ENCODE measurements around the gene COIL.
A peak's percentile ranks its signal among the peaks of the same experiment; 100 is the strongest.
"Not testable (repeated sequence)": the region's sequence is repeated elsewhere in the genome, so short reads cannot be mapped to it uniquely, and the experiment has no call there.

COIL gene

DNA sequence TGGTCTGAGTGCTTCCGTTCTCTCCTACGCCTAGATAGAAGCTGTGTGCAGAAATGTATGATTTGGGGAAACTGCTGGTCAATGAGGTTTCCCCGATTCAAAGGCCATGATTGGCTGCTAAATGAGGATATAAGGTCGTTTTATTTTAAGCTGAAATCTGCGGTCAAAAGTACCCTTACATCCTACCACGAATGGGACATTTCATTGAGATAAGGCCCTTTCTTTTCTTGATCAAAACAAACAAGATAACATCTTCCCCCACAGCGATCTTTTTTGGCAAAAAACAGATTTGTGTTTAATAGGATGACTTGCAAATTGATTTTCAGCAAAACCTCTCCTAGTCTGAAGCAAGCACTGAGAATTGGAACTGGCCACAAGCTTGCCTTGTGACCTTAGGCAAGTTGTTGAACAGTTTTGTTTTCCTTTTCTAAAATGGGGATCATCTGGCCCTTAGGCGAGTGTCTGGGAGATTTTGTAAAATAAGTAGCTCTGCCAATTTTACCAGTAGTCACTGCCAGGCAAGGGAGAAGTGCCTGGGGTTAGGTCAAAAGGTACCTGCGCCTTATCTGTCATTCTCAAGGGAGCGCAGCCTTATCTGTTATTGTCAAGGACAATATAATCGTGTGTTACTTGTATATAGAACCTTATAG is 17.7 kb upstream of the COIL start:
- H3K27ac ChIP-seq (ENCODE audit: low read depth in 2 of 2, low read length in 2 of 2): peak overlapping the region; percentile 23 to 40
- peak overlapping the region; percentile 74 to 78 for H3K4me3 ChIP-seq (ENCODE audit: low read length in 2 of 2)
- H3K36me3 ChIP-seq (ENCODE audit: control insufficient read depth in 2 of 2, insufficient read depth in 2 of 2, low read length in 2 of 2): peaks cover 0 to 3% of the 10 kb centered on the region in 2 donors
- H3K4me1 ChIP-seq (ENCODE audit: control insufficient read depth in 2 of 2, insufficient read depth in 2 of 2, low read length in 2 of 2): peaks cover 4% of the 10 kb centered on the region in 2 donors
- H3K9me3 ChIP-seq (ENCODE audit: control insufficient read depth in 2 of 2, low read length in 2 of 2): no peaks in the 10 kb centered on the region
- H3K27me3 ChIP-seq (ENCODE audit: control insufficient read depth in 2 of 2, insufficient read depth in 2 of 2, low read length in 2 of 2): no peaks in the 10 kb centered on the region
- peak overlapping the region; percentile 48 to 49 for H3K9ac ChIP-seq (ENCODE audit: low read depth in 1 of 2, low read length in 2 of 2)

DNA sequence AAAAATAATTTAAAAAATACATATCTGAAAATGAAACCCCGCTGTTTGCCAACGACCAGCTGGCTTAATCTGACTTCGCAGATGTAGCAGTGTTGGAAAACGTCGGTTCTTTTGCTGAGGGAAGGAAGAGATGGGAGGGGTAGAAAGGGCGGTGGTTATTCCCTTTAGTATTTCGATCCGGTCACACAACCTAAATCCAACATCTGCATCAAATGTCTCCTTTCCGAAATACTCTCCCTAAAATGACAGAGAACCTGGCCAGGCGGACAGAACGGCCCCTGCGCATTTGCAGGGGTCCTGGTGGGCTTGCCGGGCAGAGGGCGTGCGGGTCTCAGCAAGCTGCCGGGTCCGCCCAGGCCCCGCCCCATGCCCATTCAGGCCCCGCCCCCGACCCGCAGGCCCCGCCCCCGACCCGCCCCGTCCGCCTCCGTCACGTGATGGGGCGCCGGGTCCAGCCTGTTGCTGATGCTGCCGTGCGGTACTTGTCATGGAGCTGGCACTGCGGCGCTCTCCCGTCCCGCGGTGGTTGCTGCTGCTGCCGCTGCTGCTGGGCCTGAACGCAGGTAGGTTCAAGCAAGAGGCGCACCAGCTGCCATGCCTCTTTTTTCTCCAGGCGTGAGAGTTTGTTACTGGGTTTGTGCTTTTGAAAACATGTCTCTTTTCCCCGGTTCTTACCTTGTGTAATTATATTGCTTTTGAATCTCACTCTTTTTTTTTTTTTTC is 17.0 kb upstream of the COIL start, which contains the start of gene SCPEP1:
TSS of gene SCPEP1 (plus strand) at position 459 of the 723 bp plus-strand sequence. CDS start at position 488, 29 bp downstream.
- Histone ChIP-seq H3K36me3 (ENCODE audit: control insufficient read depth in 2 of 2, insufficient read depth in 2 of 2, low read length in 2 of 2) (peaks cover 0 to 3% of the 10 kb centered on the region in 2 donors), H3K9me3 (ENCODE audit: control insufficient read depth in 2 of 2, low read length in 2 of 2) (no peaks in the 10 kb centered on the region), H3K27me3 (ENCODE audit: control insufficient read depth in 2 of 2, insufficient read depth in 2 of 2, low read length in 2 of 2) (no peaks in the 10 kb centered on the region), H3K27ac (ENCODE audit: low read depth in 2 of 2, low read length in 2 of 2) (peak within 1 kb of the TSS; percentile 23 to 66), H3K4me3 (ENCODE audit: low read length in 2 of 2) (peak within 1 kb of the TSS; percentile 74 to 78), H3K4me1 (ENCODE audit: control insufficient read depth in 2 of 2, insufficient read depth in 2 of 2, low read length in 2 of 2) (peaks cover 4% of the 10 kb centered on the region in 2 donors), H3K9ac (ENCODE audit: low read depth in 1 of 2, low read length in 2 of 2) (peak within 1 kb of the TSS; percentile 48 to 61)

DNA sequence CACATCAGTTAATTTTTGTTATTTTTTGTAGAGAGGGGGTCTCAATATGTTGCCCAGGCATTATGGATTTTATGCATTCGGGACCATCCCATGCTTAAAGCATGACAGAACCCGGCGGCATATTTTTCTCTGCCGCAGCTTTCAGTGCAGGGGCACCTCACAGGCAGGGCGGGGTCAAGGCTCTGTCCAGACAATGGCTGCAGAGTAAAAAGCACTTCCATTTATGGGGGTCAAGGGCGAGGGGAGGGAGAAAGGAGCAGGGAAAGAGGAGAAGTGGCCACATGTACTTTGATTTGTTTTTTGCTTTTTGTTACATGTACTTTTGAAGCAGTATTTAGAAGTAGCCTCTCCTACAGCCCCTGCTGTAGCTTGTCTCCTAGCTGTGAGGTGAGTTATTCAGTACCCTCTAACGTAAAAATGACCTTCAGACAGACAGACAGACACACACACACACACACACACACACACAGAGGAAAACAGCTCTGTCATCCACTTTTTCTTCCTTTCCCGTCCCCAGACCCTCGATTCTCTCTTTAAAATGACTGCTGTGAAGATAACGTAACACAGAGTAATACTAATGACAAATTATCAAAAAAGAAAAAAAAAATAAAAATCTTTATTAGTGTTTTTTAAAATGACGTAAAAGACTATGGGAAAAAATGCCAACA is 16.2 kb upstream of the COIL start:
- no peaks in the 10 kb centered on the region for H3K9me3 ChIP-seq (ENCODE audit: control insufficient read depth in 2 of 2, low read length in 2 of 2)
- H3K9ac ChIP-seq (ENCODE audit: low read depth in 1 of 2, low read length in 2 of 2): no peak overlapping the region
- H3K36me3 ChIP-seq (ENCODE audit: control insufficient read depth in 2 of 2, insufficient read depth in 2 of 2, low read length in 2 of 2): peaks cover 0 to 3% of the 10 kb centered on the region in 2 donors
- no peaks in the 10 kb centered on the region for H3K27me3 ChIP-seq (ENCODE audit: control insufficient read depth in 2 of 2, insufficient read depth in 2 of 2, low read length in 2 of 2)
- peaks cover 4% of the 10 kb centered on the region in 2 donors for H3K4me1 ChIP-seq (ENCODE audit: control insufficient read depth in 2 of 2, insufficient read depth in 2 of 2, low read length in 2 of 2)
- peak overlapping the region in 1 of 2 donors; percentile 72 for H3K4me3 ChIP-seq (ENCODE audit: low read length in 2 of 2)
- H3K27ac ChIP-seq (ENCODE audit: low read depth in 2 of 2, low read length in 2 of 2): no peak overlapping the region

DNA sequence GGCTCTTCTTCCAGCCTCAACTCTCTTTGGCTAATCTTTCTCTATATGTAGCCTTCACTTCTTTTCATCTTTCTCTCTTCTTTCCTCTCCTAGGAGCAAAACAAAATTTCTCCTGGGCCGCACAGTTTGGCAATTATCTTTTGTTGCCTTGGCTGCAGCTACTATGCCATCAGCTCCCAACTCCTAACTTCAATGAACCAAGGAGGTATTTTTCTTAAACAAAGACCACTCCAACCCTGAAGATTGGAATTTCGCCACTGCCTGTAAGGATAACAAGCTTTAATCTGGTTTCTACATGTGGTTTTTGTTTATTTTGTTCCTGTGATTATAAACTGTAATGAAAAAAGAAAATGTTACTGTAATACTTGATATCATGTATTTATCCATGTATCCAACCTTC is 14.8 kb upstream of the COIL start:
- Histone ChIP-seq H3K4me3 (ENCODE audit: low read length in 2 of 2) (no peak overlapping the region), H3K36me3 (ENCODE audit: control insufficient read depth in 2 of 2, insufficient read depth in 2 of 2, low read length in 2 of 2) (no peaks in the 10 kb centered on the region), H3K27me3 (ENCODE audit: control insufficient read depth in 2 of 2, insufficient read depth in 2 of 2, low read length in 2 of 2) (no peaks in the 10 kb centered on the region), H3K9ac (ENCODE audit: low read depth in 1 of 2, low read length in 2 of 2) (no peak overlapping the region), H3K4me1 (ENCODE audit: control insufficient read depth in 2 of 2, insufficient read depth in 2 of 2, low read length in 2 of 2) (peaks cover 4% of the 10 kb centered on the region in 2 donors), H3K27ac (ENCODE audit: low read depth in 2 of 2, low read length in 2 of 2) (no peak overlapping the region), H3K9me3 (ENCODE audit: control insufficient read depth in 2 of 2, low read length in 2 of 2) (no peaks in the 10 kb centered on the region)

DNA sequence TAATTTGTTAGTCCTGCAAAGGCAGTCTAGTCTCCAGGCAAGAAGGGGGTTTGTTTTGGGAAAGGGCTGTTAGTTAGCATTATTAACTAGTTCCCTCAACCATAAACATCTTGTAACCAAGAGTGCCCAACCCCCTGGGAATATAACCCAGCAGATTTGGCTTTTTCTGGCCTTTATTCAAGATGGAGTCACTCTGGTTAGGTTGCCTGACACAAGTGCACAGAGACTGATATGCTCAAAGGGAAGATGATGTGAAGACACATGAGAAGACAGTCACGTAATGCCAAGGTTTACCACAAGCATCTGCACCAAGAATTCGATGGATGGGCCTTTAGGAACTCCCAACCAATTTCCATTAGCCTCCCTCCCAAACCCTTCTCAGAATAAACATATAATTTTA is 13.2 kb upstream of the COIL start:
- Histone ChIP-seq H3K4me3 (ENCODE audit: low read length in 2 of 2) (no peak overlapping the region), H3K9ac (ENCODE audit: low read depth in 1 of 2, low read length in 2 of 2) (no peak overlapping the region), H3K36me3 (ENCODE audit: control insufficient read depth in 2 of 2, insufficient read depth in 2 of 2, low read length in 2 of 2) (no peaks in the 10 kb centered on the region), H3K27ac (ENCODE audit: low read depth in 2 of 2, low read length in 2 of 2) (no peak overlapping the region), H3K4me1 (ENCODE audit: control insufficient read depth in 2 of 2, insufficient read depth in 2 of 2, low read length in 2 of 2) (peaks cover 4% of the 10 kb centered on the region in 2 donors), H3K27me3 (ENCODE audit: control insufficient read depth in 2 of 2, insufficient read depth in 2 of 2, low read length in 2 of 2) (no peaks in the 10 kb centered on the region), H3K9me3 (ENCODE audit: control insufficient read depth in 2 of 2, low read length in 2 of 2) (no peaks in the 10 kb centered on the region)

DNA sequence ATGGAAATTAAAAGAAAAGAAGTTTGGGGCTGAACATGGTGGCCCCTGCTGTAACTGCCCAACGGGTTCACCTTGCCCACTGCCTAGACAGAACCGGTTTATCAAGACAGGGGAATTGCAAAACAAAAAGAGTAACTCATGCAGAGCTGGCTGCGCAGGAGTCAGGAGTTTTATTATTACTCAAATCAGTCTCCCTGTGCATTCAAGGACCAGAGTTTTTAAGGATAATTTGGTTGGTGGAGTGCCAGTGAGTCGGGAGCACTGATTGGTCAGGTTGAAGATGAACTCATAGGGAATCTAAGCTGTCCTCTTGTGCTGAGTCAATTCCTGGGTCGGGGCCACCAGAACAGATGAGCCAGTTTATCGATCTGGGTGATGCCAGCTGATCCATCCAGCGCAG is 12.7 kb upstream of the COIL start:
- Histone ChIP-seq H3K4me3 (ENCODE audit: low read length in 2 of 2) (no peak overlapping the region), H3K4me1 (ENCODE audit: control insufficient read depth in 2 of 2, insufficient read depth in 2 of 2, low read length in 2 of 2) (peaks cover under 1 to 4% of the 10 kb centered on the region in 2 donors), H3K36me3 (ENCODE audit: control insufficient read depth in 2 of 2, insufficient read depth in 2 of 2, low read length in 2 of 2) (no peaks in the 10 kb centered on the region), H3K9me3 (ENCODE audit: control insufficient read depth in 2 of 2, low read length in 2 of 2) (no peaks in the 10 kb centered on the region), H3K27ac (ENCODE audit: low read depth in 2 of 2, low read length in 2 of 2) (no peak overlapping the region), H3K9ac (ENCODE audit: low read depth in 1 of 2, low read length in 2 of 2) (no peak overlapping the region), H3K27me3 (ENCODE audit: control insufficient read depth in 2 of 2, insufficient read depth in 2 of 2, low read length in 2 of 2) (no peaks in the 10 kb centered on the region)

DNA sequence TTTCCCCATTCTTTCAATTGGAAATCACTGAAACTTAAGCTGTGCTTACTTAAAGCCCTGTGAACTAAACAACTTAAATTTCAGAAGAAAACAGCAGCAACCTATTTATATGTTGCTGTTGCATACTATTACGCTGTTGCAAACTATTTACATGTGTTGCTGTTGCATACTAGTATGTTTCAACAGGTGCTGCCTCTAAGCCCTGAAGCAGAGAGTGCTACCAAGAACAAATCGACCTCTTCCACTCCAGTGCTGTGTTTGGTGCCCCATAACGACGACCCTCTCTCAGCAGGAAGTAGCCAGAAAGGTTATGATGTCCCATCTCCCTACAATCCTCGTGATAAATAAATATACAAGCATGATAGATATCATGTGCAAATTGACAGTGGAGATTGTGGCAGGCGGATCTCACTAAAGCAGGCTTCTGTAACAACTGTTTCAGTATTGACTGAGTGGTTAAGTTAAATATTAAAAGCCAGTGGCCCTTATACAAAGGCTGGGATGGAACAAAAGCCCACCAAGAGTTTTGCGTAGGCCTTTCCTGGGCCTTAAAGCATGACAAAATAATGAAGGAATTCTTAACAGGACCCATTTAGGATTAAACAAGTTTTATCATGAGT is 11.4 kb upstream of the COIL start:
- no peak overlapping the region for H3K27ac ChIP-seq (ENCODE audit: low read depth in 2 of 2, low read length in 2 of 2)

DNA sequence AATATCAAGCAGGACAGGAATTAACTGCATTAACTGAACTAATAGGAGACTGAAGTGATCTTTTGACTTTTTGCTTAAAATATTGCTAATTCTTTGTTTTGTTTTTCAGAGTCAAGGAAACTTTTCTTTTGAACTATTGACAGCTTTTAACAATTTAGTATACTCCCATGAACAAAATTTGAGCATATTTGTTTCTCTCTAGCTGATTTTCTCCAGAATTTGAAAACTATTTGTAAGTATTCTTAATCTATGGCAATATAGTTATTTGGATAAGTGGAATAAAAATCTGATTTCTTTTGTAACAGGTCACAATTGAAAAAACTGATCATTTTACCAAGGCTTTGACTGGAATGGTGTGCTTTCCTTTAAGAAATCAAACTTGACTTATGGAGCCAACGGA is 10.1 kb upstream of the COIL start:
- Histone ChIP-seq H3K9me3 (ENCODE audit: control insufficient read depth in 2 of 2, low read length in 2 of 2) (no peaks in the 10 kb centered on the region), H3K27me3 (ENCODE audit: control insufficient read depth in 2 of 2, insufficient read depth in 2 of 2, low read length in 2 of 2) (no peaks in the 10 kb centered on the region), H3K9ac (ENCODE audit: low read depth in 1 of 2, low read length in 2 of 2) (no peak overlapping the region), H3K36me3 (ENCODE audit: control insufficient read depth in 2 of 2, insufficient read depth in 2 of 2, low read length in 2 of 2) (no peaks in the 10 kb centered on the region), H3K27ac (ENCODE audit: low read depth in 2 of 2, low read length in 2 of 2) (no peak overlapping the region), H3K4me1 (ENCODE audit: control insufficient read depth in 2 of 2, insufficient read depth in 2 of 2, low read length in 2 of 2) (no peaks in the 10 kb centered on the region), H3K4me3 (ENCODE audit: low read length in 2 of 2) (no peak overlapping the region)

More for the DNA sequence above, 11.4 kb upstream of the COIL start:
- Histone ChIP-seq H3K36me3 (ENCODE audit: control insufficient read depth in 2 of 2, insufficient read depth in 2 of 2, low read length in 2 of 2) (no peaks in the 10 kb centered on the region), H3K9me3 (ENCODE audit: control insufficient read depth in 2 of 2, low read length in 2 of 2) (no peaks in the 10 kb centered on the region), H3K9ac (ENCODE audit: low read depth in 1 of 2, low read length in 2 of 2) (no peak overlapping the region), H3K4me1 (ENCODE audit: control insufficient read depth in 2 of 2, insufficient read depth in 2 of 2, low read length in 2 of 2) (peaks cover 0 to 3% of the 10 kb centered on the region in 2 donors), H3K27me3 (ENCODE audit: control insufficient read depth in 2 of 2, insufficient read depth in 2 of 2, low read length in 2 of 2) (no peaks in the 10 kb centered on the region), H3K4me3 (ENCODE audit: low read length in 2 of 2) (no peak overlapping the region)

DNA sequence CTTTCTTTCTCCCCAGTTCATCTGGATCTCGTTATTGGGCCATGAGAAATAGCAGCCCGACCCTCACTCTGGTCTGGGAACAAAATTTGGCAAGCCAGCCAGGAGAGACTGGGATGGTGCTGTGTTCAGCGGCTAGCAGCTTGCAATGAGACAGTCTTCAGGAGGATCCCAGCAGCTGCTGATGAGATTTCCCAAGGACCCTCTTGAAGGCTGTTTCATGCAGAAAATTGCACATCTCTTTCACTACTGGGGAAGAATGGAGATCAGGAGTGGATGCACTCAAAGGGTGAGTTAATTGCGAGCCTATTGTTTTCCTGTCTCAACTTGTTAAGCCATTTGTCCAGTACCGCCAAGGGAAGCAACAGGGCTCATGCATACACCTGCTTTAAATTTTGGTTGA is 5.5 kb upstream of the COIL start:
- peaks cover 0 to 3% of the 10 kb centered on the region in 2 donors for H3K4me1 ChIP-seq (ENCODE audit: control insufficient read depth in 2 of 2, insufficient read depth in 2 of 2, low read length in 2 of 2)
- H3K27ac ChIP-seq (ENCODE audit: low read depth in 2 of 2, low read length in 2 of 2): no peak overlapping the region
- no peaks in the 10 kb centered on the region for H3K36me3 ChIP-seq (ENCODE audit: control insufficient read depth in 2 of 2, insufficient read depth in 2 of 2, low read length in 2 of 2)
- H3K9ac ChIP-seq (ENCODE audit: low read depth in 1 of 2, low read length in 2 of 2): no peak overlapping the region
- H3K27me3 ChIP-seq (ENCODE audit: control insufficient read depth in 2 of 2, insufficient read depth in 2 of 2, low read length in 2 of 2): no peaks in the 10 kb centered on the region
- H3K9me3 ChIP-seq (ENCODE audit: control insufficient read depth in 2 of 2, low read length in 2 of 2): no peaks in the 10 kb centered on the region
- no peak overlapping the region for H3K4me3 ChIP-seq (ENCODE audit: low read length in 2 of 2)

DNA sequence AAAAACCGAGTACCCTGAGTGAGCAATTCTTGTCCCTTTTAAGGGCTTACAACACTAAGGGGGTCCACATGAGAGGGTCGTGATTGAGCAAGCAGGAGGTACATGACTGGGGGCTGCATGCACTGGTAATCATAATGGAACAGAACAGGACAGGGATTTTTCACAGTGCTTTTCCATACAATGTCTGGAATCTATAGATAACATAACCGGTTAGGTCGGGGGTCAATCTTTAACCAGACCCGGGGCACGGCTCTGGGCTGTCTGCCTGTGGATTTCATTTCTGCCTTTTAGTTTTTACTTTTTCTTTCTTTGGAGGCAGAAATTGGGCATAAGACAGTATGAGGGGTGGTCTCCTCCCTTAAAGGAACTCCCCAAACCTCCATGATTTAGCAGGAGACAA is 4.8 kb upstream of the COIL start:
- not testable (repeated sequence) for H3K36me3 ChIP-seq (ENCODE audit: control insufficient read depth in 2 of 2, insufficient read depth in 2 of 2, low read length in 2 of 2); H3K27me3 ChIP-seq (ENCODE audit: control insufficient read depth in 2 of 2, insufficient read depth in 2 of 2, low read length in 2 of 2); H3K9ac ChIP-seq (ENCODE audit: low read depth in 1 of 2, low read length in 2 of 2); H3K4me1 ChIP-seq (ENCODE audit: control insufficient read depth in 2 of 2, insufficient read depth in 2 of 2, low read length in 2 of 2); H3K27ac ChIP-seq (ENCODE audit: low read depth in 2 of 2, low read length in 2 of 2); H3K4me3 ChIP-seq (ENCODE audit: low read length in 2 of 2); H3K9me3 ChIP-seq (ENCODE audit: control insufficient read depth in 2 of 2, low read length in 2 of 2)

Measured in mucosa of rectum (tissue), 2 donors.